Erythroblast (primary cell): ENCODE results near the gene DBP.

Experiments used
- GATA1 ChIP-seq: IDR thresholded peaks from 2 replicates; pipeline ENCODE4 v1.6.1; 2011; ENCODE audit warnings: low read depth, mild to moderate bottlenecking, control low read depth, low read length, moderate library complexity
- POLR2A ChIP-seq: IDR thresholded peaks from 2 replicates; pipeline ENCODE4 v1.6.1; 2011; ENCODE audit warnings: mild to moderate bottlenecking, low read length

- no peak for TF ChIP-seq POLR2A
- TF ChIP-seq GATA1 = no peak
Measured at GRCh38 chr19:48680436-48681126, 43.4 kb upstream of the DBP start.
